Measurements from ENCODE around the gene POLR2C.

Gene POLR2C

DNA sequence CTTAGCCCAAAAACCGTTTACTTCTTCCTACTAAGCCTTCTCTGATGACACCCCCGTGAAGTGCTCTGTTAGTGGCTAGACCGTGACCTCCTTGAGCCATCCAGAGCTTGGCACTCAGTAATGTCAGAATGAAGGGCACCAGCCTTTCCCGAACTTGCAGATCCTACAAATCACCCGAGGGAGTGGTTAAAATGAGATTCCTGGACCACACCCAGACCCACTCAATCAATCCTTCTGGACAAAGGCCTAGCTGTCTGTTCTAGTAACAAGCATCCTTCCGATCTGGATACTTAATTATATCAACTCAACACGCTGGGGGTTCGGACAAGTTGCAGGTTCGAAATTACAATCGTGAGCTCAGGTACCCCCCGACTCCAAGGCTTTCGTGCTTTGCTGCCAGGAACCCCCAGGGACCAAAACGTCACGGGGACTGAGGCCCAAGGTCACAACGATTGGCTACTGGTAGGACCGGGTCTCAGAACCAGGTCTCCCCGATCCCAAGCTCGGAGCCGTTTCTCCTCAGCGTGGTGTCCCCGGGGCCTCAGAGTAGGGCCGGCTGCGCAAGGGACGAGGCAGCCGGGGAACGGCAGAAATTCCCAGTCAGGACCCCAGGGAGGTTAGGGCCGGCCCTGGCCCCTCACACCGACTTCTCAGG lies 15.8 kb upstream of the POLR2C start:
- peak overlapping the region; percentile 82 for H3K4me3 ChIP-seq (ENCODE audit: low read depth, low read length)
- DNase-seq (ENCODE audit: low read depth): no peak

DNA sequence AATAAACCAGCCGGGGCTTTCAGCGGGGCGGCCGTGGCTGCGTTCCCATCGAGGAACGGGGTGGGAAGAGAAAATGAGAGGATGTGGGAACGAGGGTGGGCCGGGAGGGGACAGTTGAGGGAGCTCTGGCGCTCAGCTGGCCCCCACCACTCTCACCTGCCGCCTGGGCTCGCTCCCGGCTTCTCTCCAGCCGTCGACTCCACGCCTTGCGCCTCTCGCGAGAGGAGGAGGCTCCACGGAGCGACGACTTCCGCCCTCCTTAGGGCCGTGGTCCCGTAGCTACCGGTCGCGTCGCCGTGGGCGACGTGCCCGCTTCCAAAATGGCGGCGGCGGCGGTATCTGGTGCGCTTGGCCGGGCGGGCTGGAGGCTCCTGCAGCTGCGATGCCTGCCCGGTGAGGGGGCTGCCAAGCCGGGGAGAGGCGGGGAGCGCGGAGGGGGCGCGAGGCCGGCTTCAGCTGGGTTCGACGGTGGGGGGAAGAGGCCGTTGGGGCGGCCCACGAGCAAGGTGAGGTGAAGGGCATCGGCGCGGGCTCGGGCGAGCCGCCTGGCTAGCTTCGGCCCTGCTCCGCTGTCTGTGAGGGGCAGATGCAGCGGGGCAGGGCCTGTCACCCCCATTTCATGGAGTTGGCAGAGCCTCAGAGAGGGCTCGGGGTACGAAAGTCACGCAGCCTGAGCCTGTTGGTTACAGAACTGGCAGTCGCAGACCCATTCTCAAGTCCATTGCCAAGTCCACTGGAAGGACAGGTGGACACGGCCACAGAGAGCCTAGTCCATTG lies 15.1 kb upstream of the POLR2C start, which contains the start of the genes CIAPIN1 and COQ9:
CIAPIN1 (minus strand) TSS at position 200 of the 777 bp plus-strand sequence. CDS start 6,457 bp downstream, outside the sequence.
COQ9 (plus strand) TSS at position 294 of the 777 bp plus-strand sequence; CDS start at position 321, 27 bp downstream.
- DNase-seq (ENCODE audit: low read depth): peak; percentile 76
- H3K4me3 ChIP-seq (ENCODE audit: low read depth, low read length): peak within 1 kb of the TSS; percentile 82

DNA sequence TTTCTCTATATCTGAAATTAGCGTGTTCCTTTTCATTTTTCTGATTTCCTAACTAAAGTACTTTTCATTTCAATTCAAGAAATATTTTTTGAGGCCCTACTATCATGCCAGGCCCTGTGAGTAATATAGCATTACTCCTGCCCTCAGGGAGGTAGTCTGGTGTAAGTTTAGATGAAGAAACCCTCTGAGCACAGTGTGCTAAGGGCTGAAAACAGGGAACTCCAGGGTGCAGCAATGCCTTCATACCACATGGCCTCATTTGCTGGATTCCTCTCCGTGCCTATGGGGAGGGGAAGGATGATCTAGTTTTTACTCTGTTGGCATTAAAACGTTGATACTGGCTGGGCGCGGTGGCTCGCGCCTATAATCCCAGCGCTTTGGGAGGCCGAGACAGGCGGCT lies 10.5 kb upstream of the POLR2C start:
- H3K4me3 ChIP-seq (ENCODE audit: low read depth, low read length): no peak overlapping the region
- DNase-seq (ENCODE audit: low read depth): no peak

GRCh38 chr16:57462978-57463362 lies 491 bp downstream of the POLR2C start:
- DNase-seq (ENCODE audit: low read depth): no peak
- peak overlapping the region; percentile 68 for H3K4me3 ChIP-seq (ENCODE audit: low read depth, low read length)

DNA sequence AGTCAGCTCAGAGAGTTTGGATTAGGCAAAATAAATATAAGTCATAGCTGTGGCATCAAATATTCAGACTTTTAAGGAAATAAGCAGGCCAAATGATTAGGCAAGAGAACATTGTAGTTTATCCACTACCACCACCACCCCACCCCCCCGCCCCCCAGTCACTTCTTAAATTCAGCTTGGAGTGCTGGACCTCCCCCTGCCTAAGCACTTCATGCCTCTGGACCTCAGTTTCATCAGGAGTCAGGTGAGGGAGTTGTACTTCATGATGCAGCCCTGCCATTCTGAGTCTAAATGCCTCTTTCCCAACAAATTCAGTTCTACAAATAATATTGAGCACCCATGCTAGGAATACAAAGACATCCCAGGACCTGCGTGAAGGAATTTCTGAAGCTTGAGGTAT lies 2.0 kb downstream of the POLR2C start:
- no peak for DNase-seq (ENCODE audit: low read depth)
- H3K4me3 ChIP-seq (ENCODE audit: low read depth, low read length): no peak overlapping the region

GRCh38 chr16:57468346-57468745 lies 5.9 kb downstream of the POLR2C start:
- H3K4me3 ChIP-seq (ENCODE audit: low read depth, low read length): no peak overlapping the region
- DNase-seq (ENCODE audit: low read depth): no peak

GRCh38 chr16:57469046-57469445 lies 6.6 kb downstream of the POLR2C start:
- no peak overlapping the region for H3K4me3 ChIP-seq (ENCODE audit: low read depth, low read length)
- no peak for DNase-seq (ENCODE audit: low read depth)

GRCh38 chr16:57469917-57470470 lies 7.5 kb downstream of the POLR2C start:
- DNase-seq (ENCODE audit: low read depth): no peak
- H3K4me3 ChIP-seq (ENCODE audit: low read depth, low read length): no peak overlapping the region

DNA sequence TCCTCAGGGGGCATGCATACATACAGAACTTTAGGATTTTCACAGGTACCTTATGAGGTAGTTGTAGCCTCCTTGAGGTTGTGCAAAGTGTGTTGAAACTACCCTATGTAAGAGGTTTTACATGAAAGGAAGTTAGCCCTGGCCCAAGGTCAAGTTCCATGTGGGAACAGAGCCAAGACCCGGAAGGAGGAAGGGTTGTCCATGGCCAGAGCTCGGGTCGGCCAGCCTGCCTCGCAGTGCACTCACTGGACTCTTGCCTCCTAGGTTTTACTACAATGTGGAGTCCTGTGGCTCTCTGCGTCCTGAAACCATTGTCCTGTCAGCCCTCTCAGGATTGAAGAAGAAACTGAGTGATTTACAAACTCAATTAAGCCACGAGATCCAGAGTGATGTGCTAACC lies 8.2 kb downstream of the POLR2C start:
- no peak for DNase-seq (ENCODE audit: low read depth)
- no peak overlapping the region for H3K4me3 ChIP-seq (ENCODE audit: low read depth, low read length)

- no peak overlapping the region for H3K4me3 ChIP-seq (ENCODE audit: low read depth, low read length)
These were observed 8.7 kb downstream of the POLR2C start for GRCh38 chr16:57471209-57471608.

DNA sequence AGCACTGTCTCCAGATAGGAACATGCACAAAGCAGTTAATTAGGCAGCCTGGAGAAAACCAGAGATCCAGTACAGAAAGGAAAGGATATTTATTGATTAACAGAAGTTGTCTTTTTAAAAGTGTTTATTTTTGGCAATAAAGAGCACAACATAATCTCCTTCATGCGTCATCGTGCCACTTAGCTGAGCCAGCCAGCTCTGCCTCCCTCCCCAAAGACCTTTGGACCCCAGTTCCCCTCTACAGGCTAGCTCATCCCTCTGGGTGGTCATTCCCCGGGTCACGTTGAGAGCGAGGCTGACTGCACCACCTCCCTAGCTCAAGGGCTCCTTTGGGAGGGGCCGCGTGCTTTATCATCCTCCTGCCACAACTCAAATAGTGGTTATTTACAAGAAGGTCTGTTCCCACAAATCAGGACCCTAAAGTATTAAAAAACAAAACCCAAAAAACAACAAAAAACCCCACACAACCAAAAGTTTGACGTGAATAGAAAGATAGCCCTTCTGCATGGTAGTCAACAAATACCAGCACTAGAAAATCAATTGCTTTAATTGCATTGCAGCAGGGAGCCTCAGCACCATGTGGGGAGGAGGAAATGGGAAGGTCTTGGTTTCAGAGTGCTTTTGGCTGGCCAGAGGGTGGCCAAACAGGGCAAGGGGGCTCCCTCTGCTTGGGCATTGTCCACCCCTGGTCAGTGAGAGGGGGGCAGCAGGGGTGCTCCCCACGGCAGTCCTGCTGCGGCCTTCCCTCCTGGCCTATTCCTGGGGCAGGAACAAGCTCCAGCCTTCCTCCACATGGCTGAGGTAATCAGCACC lies 9.6 kb downstream of the POLR2C start:
- no peak for DNase-seq (ENCODE audit: low read depth)
- no peak overlapping the region for H3K4me3 ChIP-seq (ENCODE audit: low read depth, low read length)

More at GRCh38 chr16:57471209-57471608, 8.7 kb downstream of the POLR2C start:
- no peak for DNase-seq (ENCODE audit: low read depth)

GRCh38 chr16:57472665-57473060 lies 10.2 kb downstream of the POLR2C start:
- no peak overlapping the region for H3K4me3 ChIP-seq (ENCODE audit: low read depth, low read length)
- no peak for DNase-seq (ENCODE audit: low read depth)

DNA sequence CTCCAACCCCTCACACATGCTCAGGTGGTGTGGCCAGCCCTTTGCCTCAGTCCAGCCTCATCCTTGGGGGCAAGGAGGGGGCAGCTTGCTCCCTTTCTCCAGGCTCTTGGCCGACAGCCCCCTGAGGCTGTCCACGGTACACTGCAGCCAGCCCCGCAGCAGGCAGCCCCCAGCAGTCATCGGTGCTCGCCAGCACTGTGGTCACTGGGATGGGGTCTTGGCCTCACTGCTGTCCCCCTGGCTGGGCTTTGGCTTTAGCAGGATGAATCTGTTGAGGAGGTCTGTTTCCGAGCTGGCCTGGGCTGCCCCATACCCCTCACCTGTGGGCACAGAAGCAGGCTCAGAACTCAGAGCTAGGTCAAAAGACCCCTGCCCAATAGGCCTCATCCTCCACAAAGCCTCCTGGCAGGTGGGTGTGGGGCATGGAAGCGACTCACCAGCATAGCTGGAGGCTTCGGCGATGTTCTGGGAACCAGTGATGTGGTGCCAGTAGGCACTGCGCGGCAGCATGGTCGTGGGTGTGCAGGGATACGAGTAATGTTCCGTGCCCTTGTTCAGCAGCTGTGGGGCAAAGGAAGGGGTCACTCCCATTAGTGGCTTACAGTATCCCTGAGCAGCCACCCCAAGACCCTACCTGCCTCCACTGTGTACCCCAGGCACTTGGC lies 10.8 kb downstream of the POLR2C start:
- no peak overlapping the region for H3K4me3 ChIP-seq (ENCODE audit: low read depth, low read length)

GRCh38 chr16:57473906-57474305 lies 11.4 kb downstream of the POLR2C start:
- H3K4me3 ChIP-seq (ENCODE audit: low read depth, low read length): no peak overlapping the region
- no peak for DNase-seq (ENCODE audit: low read depth)

More for the DNA sequence above, 10.8 kb downstream of the POLR2C start:
- no peak for DNase-seq (ENCODE audit: low read depth)

GRCh38 chr16:57474671-57475661 lies 12.5 kb downstream of the POLR2C start:
- no peak overlapping the region for H3K4me3 ChIP-seq (ENCODE audit: low read depth, low read length)
- no peak for DNase-seq (ENCODE audit: low read depth)

DNA sequence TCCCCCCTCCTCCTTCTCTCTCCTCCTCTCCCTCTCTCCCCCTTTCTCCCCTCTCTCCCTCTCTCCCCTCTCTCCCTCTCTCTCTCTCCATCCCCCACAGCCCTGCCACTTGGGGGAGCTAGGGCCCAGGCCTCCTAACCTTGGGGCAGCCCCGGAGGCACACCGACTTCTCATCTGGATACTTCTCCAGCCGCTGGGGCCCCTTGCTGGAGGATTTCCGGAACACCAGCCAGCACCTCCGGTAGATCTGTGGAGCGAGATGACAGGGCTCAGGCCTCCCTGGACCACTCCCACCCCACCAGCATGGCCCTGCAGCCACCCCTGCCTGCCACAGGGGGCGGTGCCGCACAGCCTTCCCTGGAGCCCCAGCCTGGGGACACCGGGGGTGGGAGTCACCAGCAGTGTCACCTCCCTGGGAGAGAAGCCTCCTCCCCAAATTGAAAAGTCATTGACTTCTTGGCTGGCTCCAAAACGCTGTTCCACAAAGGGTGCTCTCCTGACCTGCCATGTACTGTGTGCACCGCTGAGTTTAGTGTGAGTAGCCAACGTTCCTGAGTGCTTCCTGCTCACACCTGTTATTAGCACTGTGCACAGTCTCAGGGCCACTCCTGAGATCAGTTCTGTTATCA lies 13.3 kb downstream of the POLR2C start:
- no peak overlapping the region for H3K4me3 ChIP-seq (ENCODE audit: low read depth, low read length)
- peak; percentile 7 for DNase-seq (ENCODE audit: low read depth)

- DNase-seq (ENCODE audit: low read depth): no peak
These were observed 14.3 kb downstream of the POLR2C start for GRCh38 chr16:57476546-57477410.

More at GRCh38 chr16:57476546-57477410, 14.3 kb downstream of the POLR2C start:
- no peak overlapping the region for H3K4me3 ChIP-seq (ENCODE audit: low read depth, low read length)
